Loucy (cell line): Measurements from ENCODE around the gene CTBP2.

Experiments used
- CTCF ChIP-seq: fragments of 200-600 bp; sonication (generic); conservative IDR thresholded peaks from 2 replicates; pipeline ENCODE4 v1.5.1; 2014; ENCODE audit warnings: mild to moderate bottlenecking, antibody characterized with exemption, low read length
- EZH2phosphoT487 ChIP-seq: fragments of 200-600 bp; IDR thresholded peaks from 2 replicates; pipeline ENCODE4 v1.6.1; 2018; ENCODE audit warnings: antibody characterized with exemption, mild to moderate bottlenecking, moderate library complexity, borderline replicate concordance

GRCh38 chr10:125166658-125167057, 6.3 kb upstream of the CTBP2 start:
- TF ChIP-seq CTCF (no peak), EZH2phosphoT487 (no peak)
